WTC11 (cell line): ENCODE data around the gene PFKFB4. TPM values are rescaled to one million over a fixed set of nuclear protein-coding genes. Genes with fewer than 3 reads are reported as not detected.

ENCODE experiments used
- ATAC-seq: fragments of 200-7000 bp; cut with Tn5 transposase; 2 replicates; pipeline ENCODE4 v1.10.0; 2021; ENCODE audit warnings: mild to moderate bottlenecking, moderate library complexity
- CTCF ChIA-PET: fragments of 300-600 bp; sonication (Branson Sonifier 250); formaldehyde crosslinking; loops from one replicate; lab custom pipeline; 2021; ENCODE audit warnings: antibody characterized with exemption; lab: Charles Lee
- POLR2A ChIA-PET: fragments of 350-600 bp; sonication (Branson Sonifier 250); formaldehyde crosslinking; loops from one replicate; lab custom pipeline; 2021; ENCODE audit warnings: antibody characterized with exemption; lab: Charles Lee
- DNase-seq: peaks from one replicate; pipeline ENCODE4 v3.0.0; 2021; ENCODE audit warnings: low spot score
- H3K27ac Mint-ChIP-seq: 2 replicates; pipeline ENCODE4 v1.8.0; 2021; ENCODE audit warnings: mixed read lengths
- H3K27me3 Mint-ChIP-seq: 2 replicates; pipeline ENCODE4 v1.8.0; 2021; ENCODE audit warnings: low read depth, mild to moderate bottlenecking, moderate library complexity, mixed read lengths
- H3K36me3 Mint-ChIP-seq: 2 replicates; pipeline ENCODE4 v1.8.0; 2021; ENCODE audit warnings: mixed read lengths
- H3K4me1 Mint-ChIP-seq: 2 replicates; pipeline ENCODE4 v1.8.0; 2022; ENCODE audit warnings: mixed read lengths
- H3K4me3 Mint-ChIP-seq: 2 replicates; pipeline ENCODE4 v1.8.0; 2021; ENCODE audit warnings: mild to moderate bottlenecking, moderate library complexity, mixed read lengths
- H3K9me3 Mint-ChIP-seq: 2 replicates; pipeline ENCODE4 v1.8.0; 2021; ENCODE audit warnings: mixed read lengths
- CBFB ChIP-seq: sonication (generic); formaldehyde crosslinking; IDR thresholded peaks from 2 replicates; pipeline ENCODE4 v1.8.1; 2022; ENCODE audit warnings: mild to moderate bottlenecking, low read depth, missing genetic modification reagents
- CDX4 ChIP-seq: fragments of 250-450 bp; sonication (Bioruptor Pico); IDR thresholded peaks from 2 replicates; pipeline ENCODE4 v1.9.0; 2021; ENCODE audit warnings: moderate library complexity, mild to moderate bottlenecking, inconsistent platforms, borderline replicate concordance
- CREM ChIP-seq: sonication (generic); formaldehyde crosslinking; IDR thresholded peaks from 2 replicates; pipeline ENCODE4 v1.8.1; 2022; ENCODE audit warnings: mild to moderate bottlenecking, missing genetic modification reagents, moderate library complexity
- CTCF ChIP-seq: fragments of 200-600 bp; IDR thresholded peaks from 2 replicates; pipeline ENCODE4 v1.8.0; 2022; ENCODE audit warnings: antibody characterized with exemption
- EMX1 ChIP-seq: fragments of 250-450 bp; sonication (Bioruptor Pico); IDR thresholded peaks from 2 replicates; pipeline ENCODE4 v1.8.0; 2021; ENCODE audit warnings: mild to moderate bottlenecking
- ETV6 ChIP-seq: sonication (generic); formaldehyde crosslinking; IDR thresholded peaks from 2 replicates; pipeline ENCODE4 v1.8.1; 2022; ENCODE audit warnings: mild to moderate bottlenecking, missing genetic modification reagents
- FOXK1 ChIP-seq: sonication (generic); formaldehyde crosslinking; IDR thresholded peaks from 2 replicates; pipeline ENCODE4 v1.8.0; 2022; ENCODE audit warnings: mild to moderate bottlenecking, moderate library complexity, missing genetic modification reagents
- GRHL2 ChIP-seq: fragments of 250-450 bp; sonication (Bioruptor Pico); IDR thresholded peaks from 2 replicates; pipeline ENCODE4 v1.8.0; 2022; ENCODE audit warnings: mild to moderate bottlenecking, moderate library complexity; ENCODE audit not compliant: insufficient replicate concordance, severe bottlenecking
- KAT7 ChIP-seq: sonication (generic); formaldehyde crosslinking; IDR thresholded peaks from 2 replicates; pipeline ENCODE4 v1.8.1; 2023; ENCODE audit warnings: missing genetic modification reagents, mild to moderate bottlenecking, borderline replicate concordance
- MXD4 ChIP-seq: fragments of 250-450 bp; sonication (Bioruptor Pico); IDR thresholded peaks from 2 replicates; pipeline ENCODE4 v1.8.0; 2021; ENCODE audit warnings: mild to moderate bottlenecking, moderate library complexity, borderline replicate concordance
- RORB ChIP-seq: fragments of 250-450 bp; sonication (Bioruptor Pico); IDR thresholded peaks from 2 replicates; pipeline ENCODE4 v1.9.0; 2021; ENCODE audit warnings: mild to moderate bottlenecking
- SMAD3 ChIP-seq: sonication (generic); formaldehyde crosslinking; IDR thresholded peaks from 2 replicates; pipeline ENCODE4 v1.8.0; 2022; ENCODE audit warnings: missing genetic modification reagents, mild to moderate bottlenecking, borderline replicate concordance
- TEAD4 ChIP-seq: sonication (generic); formaldehyde crosslinking; IDR thresholded peaks from 2 replicates; pipeline ENCODE4 v1.8.0; 2022; ENCODE audit warnings: mild to moderate bottlenecking, missing genetic modification reagents
- ZNF512 ChIP-seq: sonication (generic); formaldehyde crosslinking; IDR thresholded peaks from 2 replicates; pipeline ENCODE4 v1.8.1; 2022; ENCODE audit warnings: missing genetic modification reagents, borderline replicate concordance
- ZNF671 ChIP-seq: fragments of 250-450 bp; sonication (Bioruptor Pico); IDR thresholded peaks from 2 replicates; pipeline ENCODE4 v1.8.0; 2021; ENCODE audit warnings: mild to moderate bottlenecking
- total RNA-seq: library from RNA; stranded (reverse); gene quantifications from 3 replicates; pipeline ENCODE4 v1.2.3, GENCODE V29; 2021
- TF ChIP-seq, protein P1 (sequence below): fragments of 250-450 bp; sonication (Bioruptor Pico); IDR thresholded peaks from 2 replicates; pipeline ENCODE4 v1.9.0; 2021; ENCODE audit warnings: mild to moderate bottlenecking
- TF ChIP-seq, protein P2 (sequence below): sonication (generic); formaldehyde crosslinking; IDR thresholded peaks from 2 replicates; pipeline ENCODE4 v1.8.0; 2023; ENCODE audit warnings: mild to moderate bottlenecking, missing genetic modification reagents
- TF ChIP-seq, protein P3 (sequence below): sonication (generic); formaldehyde crosslinking; IDR thresholded peaks from 2 replicates; pipeline ENCODE4 v1.8.0; 2022; ENCODE audit warnings: mild to moderate bottlenecking, missing genetic modification reagents

PFKFB4 gene
- total RNA-seq, 1 experiment from 2014 or later, result 18.0 TPM

GRCh38 chr3:48555231-48555948 lies 1.2 kb downstream of the PFKFB4 start:
- H3K27ac Mint-ChIP-seq, result peak overlapping the region; percentile 92
- H3K9me3 Mint-ChIP-seq, result no peaks in the 10 kb centered on the region
- peaks cover 60% of the 10 kb centered on the region for H3K4me1 Mint-ChIP-seq
- H3K4me3 Mint-ChIP-seq, result peak overlapping the region; percentile 86
- no peak for DNase-seq
- H3K27me3 Mint-ChIP-seq, result no peaks in the 10 kb centered on the region
- ChIA-PET CTCF (interaction anchor here (1.3 to 7.2 kb wide), 3 partner anchors 48 to 120 kb away, joined by 4 to 84 read pairs (median 5); no protein-coding TSS in a partner anchor), POLR2A (interaction anchor here (0.6 to 0.7 kb wide), 2 partner anchors 28 to 456 kb away, joined by 3 read pairs; no protein-coding TSS in a partner anchor)
- TF ChIP-seq KAT7 (CRISPR knock-in tag), result no peak
- peaks cover 30% of the 10 kb centered on the region for H3K36me3 Mint-ChIP-seq
- ATAC-seq, result no peak

DNA sequence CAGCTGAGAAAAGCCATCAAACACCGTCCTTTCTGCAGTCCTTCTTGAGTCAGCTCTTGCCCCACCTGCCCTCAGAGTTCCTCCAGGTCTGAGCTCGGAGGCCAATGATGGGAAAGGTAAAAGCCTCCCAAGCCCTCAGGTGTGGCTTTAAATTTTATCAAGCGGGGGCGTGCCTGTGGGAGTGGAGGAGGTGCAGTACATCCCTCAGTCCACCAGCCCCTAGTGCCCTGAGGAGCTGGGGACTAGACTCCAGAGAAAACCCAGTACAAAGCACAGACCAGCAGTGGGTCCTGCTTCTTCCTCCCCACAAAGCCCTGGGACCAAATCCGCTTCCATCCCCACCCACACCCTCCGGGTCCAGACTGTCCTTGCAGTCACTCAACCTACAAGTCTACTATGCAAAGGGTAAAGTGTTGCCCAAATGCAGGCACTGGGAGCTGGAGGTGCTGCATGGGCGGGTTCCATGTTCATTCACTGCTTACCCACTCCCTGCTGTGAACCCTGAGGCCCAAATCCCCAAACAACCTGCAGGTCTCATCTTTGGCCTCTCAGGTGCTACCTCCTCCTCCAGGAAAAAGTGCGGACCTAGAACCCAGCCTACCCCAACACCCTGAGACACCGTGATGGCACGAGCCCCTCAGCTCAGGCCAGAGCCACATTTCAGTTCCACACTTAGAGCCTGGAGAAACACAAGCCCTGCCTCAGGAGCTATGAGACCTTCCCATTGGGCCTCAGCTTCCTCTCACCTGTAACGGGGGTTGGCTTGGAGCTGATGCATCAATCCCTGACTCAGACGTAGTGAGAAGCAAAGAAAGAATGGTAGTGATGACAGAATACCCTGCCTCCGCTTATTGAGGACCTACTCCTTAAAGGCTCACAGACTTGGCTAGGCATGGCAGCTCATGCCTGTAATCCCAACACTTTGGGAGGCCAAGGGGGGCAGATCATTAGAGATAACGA lies 2.4 kb downstream of the PFKFB4 start:
- Mint-ChIP-seq H3K4me1 (peaks cover 48% of the 10 kb centered on the region), H3K36me3 (peaks cover 31% of the 10 kb centered on the region), H3K9me3 (no peaks in the 10 kb centered on the region), H3K27ac (peak overlapping the region; percentile 82), H3K4me3 (peak overlapping the region; percentile 86), H3K27me3 (no peaks in the 10 kb centered on the region)
- ATAC-seq (no peak), DNase-seq (no peak)
- TF ChIP-seq RORB (CRISPR knock-in tag) (no peak), FOXK1 (CRISPR knock-in tag) (no peak), TEAD4 (CRISPR knock-in tag) (no peak), EMX1 (no peak), ZNF512 (CRISPR knock-in tag) (no peak), MXD4 (CRISPR knock-in tag) (no peak)
- TF ChIP-seq, protein P1, sequence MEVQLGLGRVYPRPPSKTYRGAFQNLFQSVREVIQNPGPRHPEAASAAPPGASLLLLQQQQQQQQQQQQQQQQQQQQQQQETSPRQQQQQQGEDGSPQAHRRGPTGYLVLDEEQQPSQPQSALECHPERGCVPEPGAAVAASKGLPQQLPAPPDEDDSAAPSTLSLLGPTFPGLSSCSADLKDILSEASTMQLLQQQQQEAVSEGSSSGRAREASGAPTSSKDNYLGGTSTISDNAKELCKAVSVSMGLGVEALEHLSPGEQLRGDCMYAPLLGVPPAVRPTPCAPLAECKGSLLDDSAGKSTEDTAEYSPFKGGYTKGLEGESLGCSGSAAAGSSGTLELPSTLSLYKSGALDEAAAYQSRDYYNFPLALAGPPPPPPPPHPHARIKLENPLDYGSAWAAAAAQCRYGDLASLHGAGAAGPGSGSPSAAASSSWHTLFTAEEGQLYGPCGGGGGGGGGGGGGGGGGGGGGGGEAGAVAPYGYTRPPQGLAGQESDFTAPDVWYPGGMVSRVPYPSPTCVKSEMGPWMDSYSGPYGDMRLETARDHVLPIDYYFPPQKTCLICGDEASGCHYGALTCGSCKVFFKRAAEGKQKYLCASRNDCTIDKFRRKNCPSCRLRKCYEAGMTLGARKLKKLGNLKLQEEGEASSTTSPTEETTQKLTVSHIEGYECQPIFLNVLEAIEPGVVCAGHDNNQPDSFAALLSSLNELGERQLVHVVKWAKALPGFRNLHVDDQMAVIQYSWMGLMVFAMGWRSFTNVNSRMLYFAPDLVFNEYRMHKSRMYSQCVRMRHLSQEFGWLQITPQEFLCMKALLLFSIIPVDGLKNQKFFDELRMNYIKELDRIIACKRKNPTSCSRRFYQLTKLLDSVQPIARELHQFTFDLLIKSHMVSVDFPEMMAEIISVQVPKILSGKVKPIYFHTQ (CRISPR knock-in tag), result no peak
- ChIA-PET POLR2A (interaction anchor here (0.6 to 0.7 kb wide), 2 partner anchors 81 to 1108 kb away, joined by 3 to 8 read pairs; partner anchors contain the start of gene SLC26A6), CTCF (interaction anchor here (0.6 to 7.2 kb wide), 7 partner anchors 47 to 121 kb away, joined by 3 to 84 read pairs (median 4); partner anchors contain the start of genes SLC26A6 and UQCRC1)

GRCh38 chr3:48553361-48553760 lies 3.2 kb downstream of the PFKFB4 start:
- Mint-ChIP-seq H3K9me3 (no peaks in the 10 kb centered on the region), H3K27ac (no peak overlapping the region), H3K4me3 (no peak overlapping the region), H3K36me3 (peaks cover 38% of the 10 kb centered on the region), H3K27me3 (no peaks in the 10 kb centered on the region), H3K4me1 (peaks cover 42% of the 10 kb centered on the region)
- DNase-seq (no peak), ATAC-seq (no peak)
- CTCF ChIA-PET, result interaction anchor here (1.3 to 7.2 kb wide), 4 partner anchors 56 to 118 kb away, joined by 3 to 84 read pairs (median 12); partner anchors contain the start of genes SLC26A6 and UQCRC1
- POLR2A ChIA-PET, result interaction anchor here (0.7 kb wide), 1 partner anchor 79 kb away, joined by 3 read pairs; no protein-coding TSS in a partner anchor
- TF ChIP-seq ETV6 (CRISPR knock-in tag), result no peak
- TF ChIP-seq, protein P2, sequence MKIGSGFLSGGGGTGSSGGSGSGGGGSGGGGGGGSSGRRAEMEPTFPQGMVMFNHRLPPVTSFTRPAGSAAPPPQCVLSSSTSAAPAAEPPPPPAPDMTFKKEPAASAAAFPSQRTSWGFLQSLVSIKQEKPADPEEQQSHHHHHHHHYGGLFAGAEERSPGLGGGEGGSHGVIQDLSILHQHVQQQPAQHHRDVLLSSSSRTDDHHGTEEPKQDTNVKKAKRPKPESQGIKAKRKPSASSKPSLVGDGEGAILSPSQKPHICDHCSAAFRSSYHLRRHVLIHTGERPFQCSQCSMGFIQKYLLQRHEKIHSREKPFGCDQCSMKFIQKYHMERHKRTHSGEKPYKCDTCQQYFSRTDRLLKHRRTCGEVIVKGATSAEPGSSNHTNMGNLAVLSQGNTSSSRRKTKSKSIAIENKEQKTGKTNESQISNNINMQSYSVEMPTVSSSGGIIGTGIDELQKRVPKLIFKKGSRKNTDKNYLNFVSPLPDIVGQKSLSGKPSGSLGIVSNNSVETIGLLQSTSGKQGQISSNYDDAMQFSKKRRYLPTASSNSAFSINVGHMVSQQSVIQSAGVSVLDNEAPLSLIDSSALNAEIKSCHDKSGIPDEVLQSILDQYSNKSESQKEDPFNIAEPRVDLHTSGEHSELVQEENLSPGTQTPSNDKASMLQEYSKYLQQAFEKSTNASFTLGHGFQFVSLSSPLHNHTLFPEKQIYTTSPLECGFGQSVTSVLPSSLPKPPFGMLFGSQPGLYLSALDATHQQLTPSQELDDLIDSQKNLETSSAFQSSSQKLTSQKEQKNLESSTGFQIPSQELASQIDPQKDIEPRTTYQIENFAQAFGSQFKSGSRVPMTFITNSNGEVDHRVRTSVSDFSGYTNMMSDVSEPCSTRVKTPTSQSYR (CRISPR knock-in tag), result no peak
- TF ChIP-seq CREM (CRISPR knock-in tag), result no peak
- TF ChIP-seq SMAD3 (CRISPR knock-in tag), result no peak
- TF ChIP-seq TEAD4 (CRISPR knock-in tag), result no peak
- TF ChIP-seq CDX4 (CRISPR knock-in tag), result no peak
- TF ChIP-seq ZNF671, result no peak
- no peak for TF ChIP-seq GRHL2 (CRISPR knock-in tag)
- TF ChIP-seq, protein P3, sequence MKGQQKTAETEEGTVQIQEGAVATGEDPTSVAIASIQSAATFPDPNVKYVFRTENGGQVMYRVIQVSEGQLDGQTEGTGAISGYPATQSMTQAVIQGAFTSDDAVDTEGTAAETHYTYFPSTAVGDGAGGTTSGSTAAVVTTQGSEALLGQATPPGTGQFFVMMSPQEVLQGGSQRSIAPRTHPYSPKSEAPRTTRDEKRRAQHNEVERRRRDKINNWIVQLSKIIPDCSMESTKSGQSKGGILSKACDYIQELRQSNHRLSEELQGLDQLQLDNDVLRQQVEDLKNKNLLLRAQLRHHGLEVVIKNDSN (CRISPR knock-in tag), result no peak
- TF ChIP-seq CTCF, result no peak
- TF ChIP-seq CBFB (CRISPR knock-in tag), result no peak
